NCI-H187 treated with DMSO at 0.1 percent for 48 hours (cell line): Measurements from ENCODE around the gene KCNMA1.

ENCODE experiments used
- DNase-seq: peaks from one replicate; lab custom pipeline; 2025; lab: John Stamatoyannopoulos, UW

KCNMA1 gene

DNA sequence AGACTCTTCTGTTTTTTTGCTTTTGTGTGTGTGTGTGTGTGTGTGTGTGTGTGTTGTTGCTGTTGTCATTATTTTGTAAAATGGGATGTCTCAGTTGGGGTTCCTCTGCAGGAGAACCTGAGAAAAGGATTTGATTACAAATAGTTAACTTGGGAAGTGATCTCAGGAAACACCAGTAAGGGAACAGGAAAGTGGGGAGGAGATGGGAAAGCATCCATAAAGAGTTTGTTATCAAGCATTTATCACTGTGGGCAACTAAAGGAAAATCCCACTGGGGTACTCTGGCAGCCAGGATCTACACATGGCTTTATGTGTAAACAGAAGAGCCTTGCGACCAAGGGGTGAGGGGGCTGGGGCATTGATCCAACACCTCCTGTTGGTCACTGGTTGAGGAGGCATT, 485.4 kb downstream of the KCNMA1 start:
- DNase-seq, result no peak

DNA sequence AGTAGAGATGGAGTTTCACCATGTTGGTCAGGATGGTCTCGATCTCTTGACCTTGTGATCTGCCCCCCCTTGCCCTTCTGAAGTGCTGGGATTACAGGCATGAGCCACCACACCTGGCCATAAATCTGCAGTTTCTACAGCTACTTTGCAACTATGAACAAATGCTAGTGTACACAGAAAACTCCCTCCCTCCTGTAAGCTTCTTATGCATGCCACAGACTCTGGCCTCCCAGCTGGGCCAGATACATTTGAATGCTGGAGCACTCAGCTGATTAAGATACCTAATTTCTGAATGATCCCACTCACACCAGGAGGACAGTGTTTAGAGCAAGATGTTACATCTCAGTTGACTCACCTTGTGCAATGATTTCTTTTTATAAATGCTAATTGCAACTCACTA, 486.2 kb downstream of the KCNMA1 start:
- no peak for DNase-seq

DNA sequence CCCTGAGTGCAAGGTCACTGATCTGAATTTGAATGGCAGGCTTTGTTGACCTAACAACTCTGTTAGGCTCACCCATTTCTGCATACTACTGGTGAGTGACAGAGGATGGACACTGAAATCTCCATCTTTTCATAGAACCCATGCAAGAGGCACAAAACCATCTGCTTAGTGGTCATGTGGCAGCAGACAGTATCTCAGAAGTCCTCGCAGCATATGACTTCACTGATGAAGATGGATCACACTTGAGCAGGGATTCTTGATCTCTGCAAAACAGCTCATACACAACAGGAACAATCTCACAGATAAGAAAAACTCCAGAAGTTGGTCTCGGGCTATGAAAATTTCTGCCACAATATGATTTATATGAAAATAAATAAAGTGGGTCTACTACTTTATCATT, 487.9 kb downstream of the KCNMA1 start:
- DNase-seq, result no peak

DNA sequence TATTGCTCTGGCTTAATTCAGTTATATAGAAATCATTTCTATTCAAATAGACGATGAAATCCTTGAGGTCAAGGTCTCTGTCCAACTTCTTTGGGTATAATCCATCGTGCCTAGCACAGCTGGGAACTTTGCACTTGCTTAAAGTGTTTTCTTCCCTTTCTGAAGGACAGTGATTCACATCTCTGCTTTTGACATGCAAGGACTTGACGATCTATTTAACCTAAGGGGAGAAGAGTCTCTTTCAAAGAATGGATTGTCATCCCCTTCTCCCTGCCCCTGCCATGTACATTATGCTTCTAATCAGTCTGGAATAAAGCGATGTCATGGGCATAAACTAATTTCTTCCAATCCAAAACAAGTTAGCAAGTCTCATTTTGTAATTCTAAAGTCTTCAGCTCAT, 488.6 kb downstream of the KCNMA1 start:
- no peak for DNase-seq

DNA sequence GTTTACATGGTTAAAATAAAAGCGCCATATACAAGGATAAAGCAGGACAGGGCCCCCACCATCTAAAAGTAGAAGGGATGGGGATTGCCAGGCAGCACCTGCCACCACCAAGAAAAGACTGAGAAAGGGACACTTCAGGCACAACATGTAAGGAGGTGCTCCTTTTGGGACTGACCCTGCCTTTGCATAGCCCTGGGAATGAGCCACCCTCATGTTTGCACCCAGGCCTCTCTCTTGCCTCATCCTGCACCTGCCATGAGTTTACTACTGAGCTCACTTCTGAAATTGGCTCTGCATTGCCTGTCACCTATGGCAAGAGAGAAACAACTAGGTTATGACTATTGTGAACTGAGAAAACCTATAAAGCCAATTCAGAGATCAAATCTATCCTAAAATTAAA, 489.7 kb downstream of the KCNMA1 start:
- no peak for DNase-seq

DNA sequence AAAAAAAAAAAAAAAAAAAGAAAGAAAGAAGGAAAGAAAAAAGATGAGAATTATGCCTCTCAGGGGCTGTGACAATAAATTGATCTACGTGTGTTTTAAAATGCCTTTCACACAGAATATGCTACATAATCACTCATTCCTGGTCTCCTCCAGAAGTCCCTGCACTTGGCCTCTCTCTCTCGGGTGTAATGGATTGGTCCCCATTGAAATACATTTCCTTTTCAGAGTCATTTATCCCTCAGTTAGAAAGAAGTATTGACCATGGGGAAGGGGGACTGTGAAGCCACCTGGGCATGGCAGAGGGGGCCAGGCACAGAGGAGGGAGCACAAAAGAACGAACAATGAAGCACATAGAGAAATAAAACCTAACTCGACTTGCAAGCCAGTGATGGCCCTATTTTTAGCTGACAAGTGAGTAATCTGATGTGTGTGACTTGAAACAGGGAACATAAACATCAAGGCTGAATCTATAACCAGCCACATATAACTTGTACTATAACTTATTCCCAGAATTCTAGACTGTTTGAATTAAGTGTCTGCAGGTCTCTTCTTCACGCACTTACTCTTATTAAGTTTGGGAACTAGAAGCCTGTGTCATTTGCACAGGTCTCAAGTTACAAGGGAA, 490.8 kb downstream of the KCNMA1 start:
- no peak for DNase-seq

DNA sequence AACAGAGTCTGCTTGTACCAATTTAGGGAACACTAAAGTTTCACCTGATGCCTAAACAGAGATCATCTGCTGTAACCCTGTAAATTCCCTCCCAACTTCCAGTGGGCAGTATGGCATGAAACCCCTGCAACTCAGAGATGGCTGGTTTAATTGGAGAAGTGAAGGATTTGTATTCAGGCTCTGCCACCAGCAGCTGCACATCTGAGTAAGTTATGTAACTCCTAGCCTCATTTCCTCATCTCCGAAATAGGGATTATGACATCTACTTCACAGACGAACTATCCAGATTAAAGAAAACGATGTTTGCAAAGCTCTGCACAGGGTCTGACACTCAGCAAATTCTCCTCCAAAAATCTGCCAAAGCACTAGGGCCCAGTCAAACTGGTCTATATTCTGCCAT, 493.0 kb downstream of the KCNMA1 start:
- DNase-seq, result no peak

DNA sequence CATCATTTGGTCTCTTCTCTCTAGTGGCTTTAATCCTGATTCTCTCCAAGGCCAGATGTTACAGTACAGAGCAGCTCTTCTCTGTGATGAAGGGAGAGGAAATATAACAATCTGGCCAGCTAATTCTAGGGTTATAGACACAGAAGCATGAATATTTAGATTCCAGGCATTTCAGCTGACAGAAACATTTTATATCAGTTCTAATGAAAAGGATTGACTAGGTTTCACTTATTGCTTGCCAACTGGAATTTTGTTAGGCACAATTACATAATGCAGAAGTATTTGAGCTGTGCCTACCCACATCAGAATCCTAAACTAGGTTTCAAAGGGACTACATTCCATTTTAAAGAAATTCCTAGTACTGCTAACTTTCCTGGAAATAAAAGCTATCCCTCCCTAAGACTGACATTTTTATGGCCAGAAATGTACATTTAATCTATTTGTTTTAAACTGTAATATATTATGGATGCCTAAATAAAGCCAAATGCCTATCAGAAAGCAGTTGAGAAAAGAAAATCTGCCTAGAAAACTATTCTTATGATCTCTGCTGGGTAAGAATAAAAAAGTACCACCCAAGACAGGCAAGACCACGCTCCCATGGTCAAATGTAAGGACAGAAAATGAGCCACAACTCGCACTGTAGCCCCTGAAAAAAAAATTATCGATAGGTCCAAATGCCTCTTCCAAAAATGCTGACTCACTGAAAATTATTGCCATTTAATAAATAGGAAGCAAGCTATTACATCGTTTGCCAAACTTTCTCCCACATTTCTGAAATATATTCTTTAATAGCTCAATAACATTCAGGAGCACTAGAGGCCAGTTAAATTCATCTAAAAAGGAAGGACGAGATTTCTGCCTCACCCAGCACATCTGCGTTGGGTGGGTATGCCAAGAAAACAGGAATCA, 498.1 kb downstream of the KCNMA1 start:
- no peak for DNase-seq

DNA sequence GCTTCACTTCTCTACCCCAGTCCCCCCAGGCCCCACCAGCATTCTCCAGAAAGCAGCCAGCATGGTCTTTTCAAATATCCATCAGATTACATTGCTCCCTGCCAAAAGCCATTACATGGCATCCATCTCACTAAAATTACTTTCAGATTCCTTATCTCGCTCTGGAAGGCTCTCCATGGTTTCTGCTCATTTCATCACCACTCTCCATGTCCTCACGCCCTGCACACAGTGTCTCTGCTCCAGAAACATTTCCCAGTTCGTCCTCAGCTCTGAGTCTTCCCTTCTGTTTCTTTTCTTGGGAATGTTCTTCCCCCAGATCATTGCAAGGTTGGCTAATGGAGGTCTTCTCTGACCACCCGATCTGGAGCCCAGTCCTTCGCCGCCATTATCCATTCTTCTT, 499.1 kb downstream of the KCNMA1 start:
- no peak for DNase-seq

DNA sequence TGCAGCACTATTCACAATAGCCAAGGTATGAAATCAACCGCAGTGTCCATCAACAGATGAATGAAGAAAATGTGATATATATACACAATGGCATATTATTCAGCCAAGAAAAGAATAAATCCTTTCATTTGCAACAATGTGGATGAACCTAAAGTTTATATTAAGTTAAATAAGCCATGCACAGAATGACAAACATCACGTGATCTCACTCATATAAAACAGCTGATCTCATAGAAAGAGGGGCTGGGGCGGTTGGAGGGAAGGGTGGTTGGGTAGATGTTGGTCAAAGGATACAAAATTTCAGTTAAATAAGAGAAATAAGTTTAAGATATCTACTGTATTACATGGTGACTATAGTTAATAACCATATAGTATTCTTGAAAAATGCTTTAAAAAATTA, 502.1 kb downstream of the KCNMA1 start:
- DNase-seq, result no peak

DNA sequence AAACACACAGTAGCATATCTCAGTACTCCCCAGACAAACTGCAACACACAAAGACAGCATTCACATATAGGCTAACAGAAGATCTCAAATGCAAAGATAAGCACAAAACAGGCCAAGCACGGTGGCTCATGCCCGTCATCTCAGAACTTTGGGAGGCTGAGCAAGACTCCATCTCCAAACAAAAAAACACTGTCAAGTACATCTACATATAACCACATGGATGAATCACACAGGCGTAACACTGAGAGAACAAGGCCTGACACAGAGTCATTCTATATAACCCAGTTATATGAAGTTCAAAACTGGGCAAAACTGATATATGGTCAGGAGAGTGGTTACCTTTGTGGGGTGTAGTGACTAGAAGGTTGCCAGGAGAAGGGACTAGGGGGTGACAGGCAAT, 506.4 kb downstream of the KCNMA1 start:
- DNase-seq, result no peak

DNA sequence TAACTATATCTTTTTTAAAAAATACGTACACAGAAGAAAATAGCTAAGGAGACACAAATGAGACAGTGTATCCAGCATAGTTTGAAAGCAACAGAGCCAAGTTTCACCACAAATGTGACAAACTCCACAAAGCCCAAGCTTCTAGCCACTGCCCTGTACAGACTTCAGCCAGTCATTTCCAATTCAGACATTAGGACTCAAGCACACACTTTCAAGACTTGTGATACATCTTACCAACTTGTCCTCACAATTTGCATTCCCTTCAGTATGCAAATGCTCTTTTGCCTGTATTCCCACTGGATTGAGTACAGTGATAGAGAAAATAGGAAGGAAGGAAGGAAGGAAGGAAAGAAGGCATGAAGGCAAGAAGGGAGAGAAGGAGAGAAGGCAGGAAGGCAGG, 510.4 kb downstream of the KCNMA1 start:
- no peak for DNase-seq

DNA sequence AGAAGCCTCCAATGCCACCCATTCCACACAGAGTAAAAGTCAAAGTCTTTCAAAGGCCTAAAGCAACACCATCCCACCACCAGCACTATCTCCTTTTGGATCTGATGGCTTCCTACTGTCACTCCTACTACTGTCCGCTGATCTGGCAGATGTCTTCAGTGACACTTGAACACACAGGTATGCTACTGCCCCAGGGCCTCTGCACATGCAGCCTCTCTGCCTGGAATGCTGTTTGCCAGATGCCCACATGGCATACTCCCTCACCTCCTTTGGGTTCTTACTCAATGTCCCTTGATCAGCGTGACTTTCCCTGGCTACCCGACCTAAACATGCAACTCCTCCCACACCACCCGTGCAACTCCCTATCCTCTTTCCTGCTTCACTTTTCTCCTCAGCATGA, 512.4 kb downstream of the KCNMA1 start:
- no peak for DNase-seq

DNA sequence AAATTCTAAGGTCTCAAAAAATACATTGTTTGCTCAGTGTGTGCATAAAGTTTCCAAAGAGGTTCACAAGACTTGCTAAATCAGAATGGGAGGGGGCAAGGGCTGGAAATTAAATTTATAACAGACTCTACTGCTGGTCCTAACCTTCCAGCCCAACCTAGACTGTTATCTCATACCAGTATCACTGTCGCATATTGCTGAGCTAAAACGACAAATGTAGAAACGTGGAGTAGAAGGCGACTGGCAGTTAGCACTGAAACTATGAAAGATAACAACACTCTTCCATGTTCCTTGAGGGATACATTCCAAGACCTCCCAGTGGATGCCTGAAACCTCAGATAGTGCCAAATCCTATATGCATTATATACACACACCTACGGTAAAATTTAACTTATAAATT, 514.3 kb downstream of the KCNMA1 start:
- no peak for DNase-seq

DNA sequence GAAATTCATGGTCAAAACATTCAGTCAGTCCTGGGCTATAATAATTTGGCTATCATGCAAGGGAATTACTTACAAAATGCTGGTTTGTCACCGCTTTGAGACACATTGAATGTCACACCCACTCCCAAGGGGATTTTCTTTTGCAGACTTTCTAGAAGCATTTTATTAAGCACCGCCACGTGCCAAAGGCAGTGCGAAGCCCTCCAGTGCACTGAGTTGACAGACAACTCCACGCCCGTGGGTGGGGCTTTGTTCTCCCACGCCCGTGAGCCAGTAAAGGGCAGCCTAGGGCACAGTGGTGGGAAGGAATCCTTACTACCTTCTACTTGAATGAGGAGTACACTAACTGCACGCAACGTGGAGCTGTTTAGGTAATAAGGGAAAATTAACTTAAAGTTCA, 515.8 kb downstream of the KCNMA1 start:
- no peak for DNase-seq

DNA sequence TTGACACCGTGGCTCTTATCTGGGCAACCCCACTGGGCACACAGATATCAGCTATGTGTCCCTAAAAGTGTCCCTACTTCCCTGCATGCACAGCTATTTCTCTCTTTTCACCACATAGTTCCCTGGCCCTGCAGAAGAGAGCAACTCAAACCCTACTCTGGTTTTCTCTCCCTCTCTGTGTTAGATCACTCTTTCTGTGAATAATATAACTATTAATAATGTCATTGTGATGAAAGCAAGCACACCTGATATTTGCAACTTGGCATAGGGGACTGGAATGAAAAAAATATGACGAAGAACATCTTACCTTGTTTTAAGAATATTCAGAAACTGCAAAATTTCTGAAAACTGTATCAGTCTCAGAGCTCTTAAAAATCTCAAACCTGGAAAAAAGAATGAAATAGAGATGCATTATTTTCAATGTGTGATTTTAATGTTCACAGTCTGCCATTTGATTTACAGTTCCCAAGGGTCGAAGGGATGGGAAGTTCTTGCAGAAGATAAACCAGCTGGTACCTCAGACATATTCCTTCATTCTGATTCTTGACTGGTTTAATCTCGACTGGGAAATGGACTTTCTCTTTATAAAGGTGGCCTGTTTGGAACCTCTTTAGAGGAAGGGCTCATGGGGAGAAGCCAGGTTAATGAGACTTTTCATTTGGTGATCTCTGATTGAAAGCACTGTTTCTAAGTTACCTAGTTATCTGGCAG, 516.8 kb downstream of the KCNMA1 start:
- no peak for DNase-seq

DNA sequence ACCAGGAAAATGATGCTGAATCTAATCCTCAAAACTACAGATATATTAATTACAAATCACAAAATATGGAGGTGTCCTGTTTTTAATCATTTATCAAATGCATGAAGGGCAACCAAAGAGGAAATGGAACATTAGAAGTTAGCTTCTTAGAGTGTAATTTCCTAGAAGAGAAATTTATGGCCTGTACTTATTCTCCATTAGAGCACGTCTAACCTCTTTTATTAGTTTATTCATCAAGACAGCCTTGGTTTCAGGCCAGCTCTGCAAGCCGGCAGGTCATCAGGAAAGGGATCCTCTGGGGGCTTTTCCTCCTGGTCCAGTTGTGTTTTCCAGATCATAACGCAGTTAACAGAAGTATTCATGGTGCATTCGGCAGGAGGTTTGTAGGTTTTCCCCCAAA, 517.6 kb downstream of the KCNMA1 start:
- no peak for DNase-seq

DNA sequence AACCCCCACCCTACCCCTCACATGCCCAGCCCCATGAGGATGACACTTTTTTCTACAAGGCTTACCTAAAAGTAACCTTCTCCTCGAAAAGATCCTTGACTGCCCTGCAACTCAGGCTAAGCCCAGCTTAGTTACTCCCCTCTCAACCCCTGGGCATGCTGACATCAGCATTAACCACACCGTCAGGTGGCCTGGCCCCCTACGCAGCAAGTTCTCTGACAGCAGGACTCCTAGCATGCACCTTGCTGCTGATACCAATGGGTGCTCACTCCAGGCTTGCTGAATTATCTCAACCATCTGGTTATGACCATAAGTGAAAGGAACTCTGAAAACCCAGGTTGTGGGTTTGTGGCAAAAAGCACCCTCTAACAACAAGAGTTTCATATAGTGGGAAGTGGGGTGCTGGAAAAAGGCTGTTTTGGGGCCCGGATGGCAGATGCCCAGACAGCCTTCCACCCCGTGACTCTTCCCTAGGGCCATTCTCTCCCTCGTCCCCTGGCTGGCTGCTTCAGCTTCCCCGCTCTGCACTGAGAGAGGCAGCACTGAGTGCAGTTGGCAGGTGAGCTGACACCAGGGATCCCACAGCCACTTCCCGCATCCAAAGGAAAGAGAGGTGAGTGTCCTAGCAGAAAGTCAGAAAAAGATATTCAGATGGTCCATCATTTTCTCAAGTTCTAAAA, 518.9 kb downstream of the KCNMA1 start:
- DNase-seq, result no peak

DNA sequence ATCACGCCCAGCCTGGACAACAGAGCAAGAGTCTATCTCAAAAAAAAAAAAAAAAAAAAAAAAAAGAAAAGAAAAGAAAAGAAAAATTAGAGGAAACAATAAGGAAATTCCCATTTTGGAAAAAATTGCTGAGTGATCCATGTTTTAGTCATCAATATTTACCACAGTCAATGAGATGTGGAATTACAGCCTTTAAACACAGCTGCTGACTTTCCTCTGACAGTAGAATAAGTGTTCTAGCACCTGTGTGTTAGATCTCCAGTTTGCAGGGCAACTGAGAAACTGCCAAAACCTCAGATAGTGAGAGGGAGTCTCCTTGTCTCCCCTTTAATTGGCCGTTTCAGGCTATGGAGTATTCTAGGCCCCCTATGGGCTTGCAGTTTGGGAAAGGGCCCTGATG, 520.1 kb downstream of the KCNMA1 start:
- no peak for DNase-seq

DNA sequence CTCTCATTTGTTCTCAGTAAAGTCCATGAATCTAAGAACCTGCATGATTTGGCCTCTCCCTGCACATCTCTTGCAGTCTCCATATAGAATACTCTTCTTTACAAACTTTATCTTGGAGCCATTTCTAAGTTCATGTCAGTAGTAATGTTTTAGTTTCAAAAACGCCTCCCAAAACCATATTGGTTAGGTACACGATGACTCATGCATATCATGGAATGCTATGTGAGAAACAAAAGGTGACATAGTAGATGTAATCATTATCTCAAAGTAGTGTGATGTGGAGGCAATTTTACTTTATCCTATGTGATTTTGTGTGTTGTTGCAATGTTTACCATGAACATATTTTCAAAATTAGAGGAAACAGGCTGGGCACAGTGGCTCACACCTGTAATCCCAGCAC, 520.7 kb downstream of the KCNMA1 start:
- DNase-seq, result no peak

DNA sequence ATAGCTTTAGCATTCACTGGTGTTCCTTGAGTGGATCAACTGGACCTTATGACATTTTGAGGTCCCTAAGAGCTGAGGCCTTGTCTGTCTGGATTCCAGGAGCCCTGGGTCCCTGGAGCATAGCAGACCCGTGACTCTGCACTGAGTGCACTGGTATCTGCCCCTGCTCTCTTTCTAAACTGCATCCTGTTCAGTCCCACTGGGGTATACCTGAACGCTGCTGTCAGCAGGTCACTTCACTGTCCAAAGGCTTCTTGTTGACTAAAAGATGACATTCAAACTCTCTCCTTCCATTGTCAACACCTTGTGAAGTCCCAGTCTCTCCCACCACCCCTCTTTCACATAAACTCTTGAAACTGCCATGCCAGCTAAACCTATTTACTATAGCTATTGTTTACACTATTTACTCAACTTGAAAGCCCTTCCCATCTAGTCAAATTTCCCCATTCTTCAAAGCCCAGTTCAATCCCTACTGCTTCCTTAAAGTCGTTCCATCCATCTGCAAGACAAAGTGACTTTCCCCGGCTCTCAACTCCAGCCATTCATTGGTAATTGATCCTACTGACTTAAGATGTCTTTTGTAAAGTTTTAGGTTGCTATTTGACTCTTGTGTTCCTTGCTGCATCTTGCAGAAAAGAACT, 523.3 kb downstream of the KCNMA1 start:
- DNase-seq, result no peak
